AG10803 (cell line): Measurements from ENCODE around the gene ITGA11.

Experiments
- DNase-seq: peaks from one replicate; pipeline ENCODE4 v3.0.0; 2010; ENCODE audit warnings: low read depth
- H3K4me3 ChIP-seq: 2 replicates; pipeline ENCODE4 v1.5.1; 2011; ENCODE audit warnings: mild to moderate bottlenecking, low read length, control low read depth
- TF ChIP-seq, protein P1 (sequence below): conservative IDR thresholded peaks from 2 replicates; pipeline ENCODE4 v1.5.1; 2011; ENCODE audit warnings: mild to moderate bottlenecking, low read length, control low read depth, inconsistent platforms

Gene ITGA11

DNA sequence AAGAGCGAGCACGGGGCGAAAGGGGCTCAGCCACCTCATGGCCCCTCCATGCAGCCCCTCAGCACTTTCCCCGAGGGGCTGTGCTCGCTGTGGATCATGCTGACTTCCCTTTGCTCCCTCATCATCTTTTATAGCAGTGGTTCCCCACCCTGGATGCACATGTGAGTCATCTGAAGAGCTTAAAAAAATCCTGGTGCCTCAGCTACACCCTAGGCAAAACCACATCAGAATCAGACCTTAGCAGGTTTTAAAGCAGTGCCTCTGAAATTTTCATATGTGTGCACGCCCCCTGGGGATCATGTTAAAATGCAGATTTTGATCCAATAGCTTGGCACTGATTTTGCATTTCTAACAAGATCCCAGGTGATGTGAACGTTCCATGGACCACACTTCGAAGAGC, 103.5 kb downstream of the ITGA11 start:
- no peak overlapping the region for H3K4me3 ChIP-seq
- no peak for DNase-seq
- TF ChIP-seq, protein P1, sequence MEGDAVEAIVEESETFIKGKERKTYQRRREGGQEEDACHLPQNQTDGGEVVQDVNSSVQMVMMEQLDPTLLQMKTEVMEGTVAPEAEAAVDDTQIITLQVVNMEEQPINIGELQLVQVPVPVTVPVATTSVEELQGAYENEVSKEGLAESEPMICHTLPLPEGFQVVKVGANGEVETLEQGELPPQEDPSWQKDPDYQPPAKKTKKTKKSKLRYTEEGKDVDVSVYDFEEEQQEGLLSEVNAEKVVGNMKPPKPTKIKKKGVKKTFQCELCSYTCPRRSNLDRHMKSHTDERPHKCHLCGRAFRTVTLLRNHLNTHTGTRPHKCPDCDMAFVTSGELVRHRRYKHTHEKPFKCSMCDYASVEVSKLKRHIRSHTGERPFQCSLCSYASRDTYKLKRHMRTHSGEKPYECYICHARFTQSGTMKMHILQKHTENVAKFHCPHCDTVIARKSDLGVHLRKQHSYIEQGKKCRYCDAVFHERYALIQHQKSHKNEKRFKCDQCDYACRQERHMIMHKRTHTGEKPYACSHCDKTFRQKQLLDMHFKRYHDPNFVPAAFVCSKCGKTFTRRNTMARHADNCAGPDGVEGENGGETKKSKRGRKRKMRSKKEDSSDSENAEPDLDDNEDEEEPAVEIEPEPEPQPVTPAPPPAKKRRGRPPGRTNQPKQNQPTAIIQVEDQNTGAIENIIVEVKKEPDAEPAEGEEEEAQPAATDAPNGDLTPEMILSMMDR, result no peak

DNA sequence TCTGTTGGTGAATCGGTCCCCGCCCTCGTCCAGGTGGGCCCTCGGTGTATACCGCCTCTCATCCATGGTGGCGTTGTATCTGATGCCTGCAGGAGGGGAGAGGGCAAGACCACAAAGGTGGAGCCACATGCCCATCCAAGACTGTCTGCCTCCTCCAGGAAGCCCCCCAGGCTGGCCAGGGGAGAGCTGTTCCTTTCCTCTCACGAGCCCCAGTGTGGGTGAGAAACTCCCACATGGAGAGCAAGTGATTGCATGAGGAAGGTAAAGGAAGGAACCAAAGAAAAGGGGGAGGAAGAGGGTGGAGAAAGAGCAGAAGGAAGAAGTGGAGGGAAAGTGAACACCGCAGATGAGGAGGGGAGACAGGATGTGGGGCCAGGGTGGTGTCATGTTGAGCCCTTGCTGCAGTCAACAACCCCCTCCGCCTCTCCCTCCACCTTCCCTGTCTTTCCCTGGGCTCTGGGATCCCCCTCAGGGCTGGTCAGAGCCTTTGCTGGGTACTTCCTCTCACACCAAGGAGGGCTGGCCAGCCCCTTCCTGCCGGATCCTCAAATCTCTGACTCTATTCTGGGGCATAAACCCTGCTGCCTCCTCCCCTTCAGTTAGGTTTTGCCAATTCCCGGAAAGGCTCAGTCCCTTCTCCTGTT, 105.1 kb downstream of the ITGA11 start:
- H3K4me3 ChIP-seq, result no peak overlapping the region
- DNase-seq, result no peak
- TF ChIP-seq, protein P1, result no peak

DNA sequence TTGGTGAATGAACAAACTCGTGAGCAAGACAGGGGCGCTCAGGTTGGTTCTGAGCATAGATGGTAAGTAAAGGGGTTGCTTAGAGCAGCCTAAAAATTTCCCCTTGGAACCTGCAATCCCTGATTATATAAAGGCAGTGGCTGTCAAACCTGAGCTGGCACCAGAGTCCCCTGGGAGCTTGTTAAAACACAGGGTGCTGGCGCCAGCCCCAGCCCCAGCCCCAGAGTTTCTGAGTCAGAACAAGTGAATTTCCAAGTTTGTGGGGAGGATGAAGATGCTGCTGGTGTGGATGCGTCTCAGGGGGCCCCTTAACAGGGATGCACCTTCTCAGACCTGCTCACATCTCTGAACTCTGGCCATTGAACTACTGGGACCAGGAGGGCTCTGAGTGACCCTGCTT, 106.2 kb downstream of the ITGA11 start:
- DNase-seq, result no peak
- H3K4me3 ChIP-seq, result no peak overlapping the region
- TF ChIP-seq, protein P1, result no peak

DNA sequence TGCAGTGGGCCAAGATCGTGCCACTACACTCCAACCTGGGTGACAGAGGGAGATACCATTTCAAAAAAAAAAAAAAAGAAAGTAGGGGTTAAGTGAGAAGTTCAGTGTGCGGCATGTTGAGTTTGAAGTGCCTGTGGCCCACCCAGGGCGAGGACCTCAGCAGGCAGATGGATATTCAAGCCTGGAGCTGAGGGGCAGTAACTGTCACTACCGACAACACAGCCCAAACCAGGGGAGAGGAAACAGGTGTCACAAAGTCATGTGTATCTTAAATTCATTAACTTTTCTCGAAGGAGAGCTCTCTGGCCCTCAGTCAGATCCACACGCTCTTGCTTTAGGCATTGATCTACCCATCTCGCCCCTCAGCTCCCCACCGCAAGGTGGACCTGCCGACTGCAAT, 109.2 kb downstream of the ITGA11 start:
- TF ChIP-seq, protein P1, result no peak
- DNase-seq, result no peak
- no peak overlapping the region for H3K4me3 ChIP-seq

DNA sequence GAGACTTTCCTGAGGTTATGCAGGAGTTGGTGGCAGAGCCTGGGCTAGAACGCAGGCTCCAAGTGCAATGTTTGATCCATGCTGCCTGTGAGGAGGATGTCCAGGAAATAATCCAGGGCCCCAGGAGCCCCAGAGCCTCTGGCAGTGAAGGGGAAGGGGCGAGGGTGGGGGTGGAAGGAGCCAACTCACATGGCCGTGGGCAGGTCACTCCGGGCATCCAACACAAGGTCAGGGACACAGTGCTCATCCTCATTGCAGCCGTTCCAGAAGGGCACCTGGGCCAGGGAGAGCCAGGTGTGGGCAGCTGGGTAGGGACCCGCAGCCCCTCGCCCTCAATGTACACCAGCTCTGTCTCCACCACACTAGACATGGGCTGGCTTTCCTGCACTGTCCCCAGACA, 110.7 kb downstream of the ITGA11 start:
- H3K4me3 ChIP-seq, result no peak overlapping the region
- DNase-seq, result no peak
- TF ChIP-seq, protein P1, result no peak

DNA sequence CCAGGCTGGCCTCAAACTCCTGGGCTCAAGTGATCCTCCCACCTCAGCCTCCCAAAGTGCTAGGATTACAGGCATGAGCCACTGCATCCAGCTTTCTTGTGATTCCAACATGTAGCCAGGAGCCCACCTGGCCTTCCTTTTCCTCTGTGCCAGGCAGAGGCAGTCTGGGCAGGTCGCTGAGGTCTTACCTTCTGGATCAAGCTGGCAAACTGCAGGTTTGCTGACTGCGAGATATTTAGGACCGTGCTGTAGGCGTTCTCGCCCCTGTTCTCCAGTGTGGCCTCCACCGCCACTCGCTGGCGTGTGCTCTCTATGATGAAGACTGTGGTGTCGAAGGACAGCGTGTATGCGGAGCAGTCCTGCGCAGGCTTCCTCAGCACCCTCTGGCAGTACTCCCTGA, 112.0 kb downstream of the ITGA11 start:
- no peak for DNase-seq
- no peak overlapping the region for H3K4me3 ChIP-seq
- TF ChIP-seq, protein P1, result no peak
